ENCODE results near the gene B4GALT6. TPM values are rescaled to one million over a fixed set of nuclear protein-coding genes. Genes with fewer than 3 reads are reported as not detected.

B4GALT6 gene
- total RNA-seq, 1 donor from 2014 or later, result 46.3 TPM

DNA sequence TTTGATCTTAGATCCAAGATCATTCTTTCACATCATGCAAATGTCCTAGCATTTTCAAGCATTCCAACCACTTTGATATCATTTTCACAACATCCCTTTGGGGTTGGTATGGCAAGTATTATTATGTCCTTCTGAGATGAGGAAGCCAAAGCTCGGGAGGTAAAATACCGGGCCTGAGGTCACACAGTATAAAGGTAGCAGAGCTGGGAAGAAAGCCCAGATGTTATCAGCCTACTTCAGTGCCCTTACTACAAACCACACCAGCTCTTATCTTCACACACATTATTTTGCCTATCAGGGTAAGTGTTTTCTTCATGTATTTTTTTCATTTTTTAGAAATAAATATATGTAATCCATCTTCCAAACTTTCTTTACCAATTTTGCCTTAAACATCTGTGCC, 4.2 kb upstream of the B4GALT6 start:
- Mint-ChIP-seq H3K9me3 (no peaks in the 10 kb centered on the region), H3K27me3 (ENCODE audit: low read depth) (no peaks in the 10 kb centered on the region), H3K4me3 (no peak overlapping the region), H3K36me3 (no peaks in the 10 kb centered on the region), H3K4me1 (peaks cover 32% of the 10 kb centered on the region), H3K27ac (peak overlapping the region; percentile 47)
- DNase-seq (ENCODE audit: low spot score in 2 of 2, unreplicated experiment in 2 of 2), result no peak
- TF ChIP-seq, protein P1, sequence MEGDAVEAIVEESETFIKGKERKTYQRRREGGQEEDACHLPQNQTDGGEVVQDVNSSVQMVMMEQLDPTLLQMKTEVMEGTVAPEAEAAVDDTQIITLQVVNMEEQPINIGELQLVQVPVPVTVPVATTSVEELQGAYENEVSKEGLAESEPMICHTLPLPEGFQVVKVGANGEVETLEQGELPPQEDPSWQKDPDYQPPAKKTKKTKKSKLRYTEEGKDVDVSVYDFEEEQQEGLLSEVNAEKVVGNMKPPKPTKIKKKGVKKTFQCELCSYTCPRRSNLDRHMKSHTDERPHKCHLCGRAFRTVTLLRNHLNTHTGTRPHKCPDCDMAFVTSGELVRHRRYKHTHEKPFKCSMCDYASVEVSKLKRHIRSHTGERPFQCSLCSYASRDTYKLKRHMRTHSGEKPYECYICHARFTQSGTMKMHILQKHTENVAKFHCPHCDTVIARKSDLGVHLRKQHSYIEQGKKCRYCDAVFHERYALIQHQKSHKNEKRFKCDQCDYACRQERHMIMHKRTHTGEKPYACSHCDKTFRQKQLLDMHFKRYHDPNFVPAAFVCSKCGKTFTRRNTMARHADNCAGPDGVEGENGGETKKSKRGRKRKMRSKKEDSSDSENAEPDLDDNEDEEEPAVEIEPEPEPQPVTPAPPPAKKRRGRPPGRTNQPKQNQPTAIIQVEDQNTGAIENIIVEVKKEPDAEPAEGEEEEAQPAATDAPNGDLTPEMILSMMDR (IDR thresholded peaks at IDR 0.05; ENCODE audit: unreplicated experiment), result no peak

DNA sequence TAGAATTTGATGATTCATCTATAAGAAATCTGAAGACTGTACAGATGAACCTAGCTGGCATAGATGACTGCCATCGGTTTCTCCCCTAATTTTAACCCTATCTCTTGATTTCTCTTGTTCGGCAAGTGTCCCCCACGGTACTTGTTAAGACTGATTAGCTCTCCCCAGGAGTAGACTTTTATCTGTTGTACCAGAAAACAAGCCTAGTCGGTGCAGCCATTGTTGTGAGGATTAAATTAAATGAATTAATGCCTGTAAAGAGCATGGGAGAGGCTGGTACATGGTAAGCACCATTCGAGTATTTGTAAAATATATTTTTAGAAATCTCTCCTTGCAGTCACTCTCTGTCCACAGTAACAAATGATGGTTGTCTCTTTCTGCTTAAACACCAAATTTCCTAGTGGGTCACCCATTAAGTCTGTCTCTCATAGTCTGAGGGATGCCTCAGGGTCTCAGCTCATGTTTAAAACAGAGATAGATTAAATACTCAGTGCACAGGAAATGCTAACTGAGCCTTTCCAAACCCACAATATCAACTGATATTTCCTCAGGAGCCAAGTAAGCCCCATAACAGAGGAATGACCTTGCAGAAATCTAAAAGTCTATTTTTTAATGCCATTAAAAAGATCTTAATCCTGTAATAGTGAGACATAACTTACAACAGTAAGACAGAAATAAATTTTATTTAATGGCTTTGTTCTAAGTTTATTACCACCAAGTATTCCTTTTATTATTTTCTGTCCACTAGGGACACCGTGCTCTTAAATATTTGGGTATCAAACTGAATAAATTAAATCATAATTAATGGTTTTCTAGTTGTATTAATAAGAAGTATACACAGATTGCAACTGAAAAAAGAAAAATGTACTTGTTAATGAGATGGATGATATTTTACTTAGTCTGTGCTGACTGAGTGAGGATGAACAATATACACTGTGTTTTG, 2.9 kb upstream of the B4GALT6 start:
- no peaks in the 10 kb centered on the region for H3K27me3 Mint-ChIP-seq (ENCODE audit: low read depth)
- peak overlapping the region; percentile 83 for H3K27ac Mint-ChIP-seq
- H3K4me3 Mint-ChIP-seq, result no peak overlapping the region
- TF ChIP-seq, protein P1 (IDR thresholded peaks at IDR 0.05; ENCODE audit: unreplicated experiment), result peak; percentile 56
- no peaks in the 10 kb centered on the region for H3K36me3 Mint-ChIP-seq
- H3K9me3 Mint-ChIP-seq, result no peaks in the 10 kb centered on the region
- DNase-seq (ENCODE audit: low spot score in 2 of 2, unreplicated experiment in 2 of 2), result no peak
- H3K4me1 Mint-ChIP-seq, result peaks cover 45% of the 10 kb centered on the region

GRCh38 chr18:31686572-31686971, 2.2 kb upstream of the B4GALT6 start:
- peak overlapping the region; percentile 82 for H3K4me3 Mint-ChIP-seq
- H3K27me3 Mint-ChIP-seq (ENCODE audit: low read depth), result no peaks in the 10 kb centered on the region
- TF ChIP-seq, protein P1 (IDR thresholded peaks at IDR 0.05; ENCODE audit: unreplicated experiment), result no peak
- no peaks in the 10 kb centered on the region for H3K9me3 Mint-ChIP-seq
- H3K27ac Mint-ChIP-seq, result peak overlapping the region; percentile 83
- peaks cover 50% of the 10 kb centered on the region for H3K4me1 Mint-ChIP-seq
- no peaks in the 10 kb centered on the region for H3K36me3 Mint-ChIP-seq
- DNase-seq (ENCODE audit: low spot score in 2 of 2, unreplicated experiment in 2 of 2), result no peak

- no peaks in the 10 kb centered on the region for H3K9me3 Mint-ChIP-seq
- H3K36me3 Mint-ChIP-seq, result no peaks in the 10 kb centered on the region
- no peaks in the 10 kb centered on the region for H3K27me3 Mint-ChIP-seq (ENCODE audit: low read depth)
- TF ChIP-seq, protein P1 (IDR thresholded peaks at IDR 0.05; ENCODE audit: unreplicated experiment), result peak; percentile 34
- H3K4me1 Mint-ChIP-seq, result peaks cover 58% of the 10 kb centered on the region
- H3K27ac Mint-ChIP-seq, result peak overlapping the region; percentile 83
- DNase-seq (ENCODE audit: low spot score in 2 of 2, unreplicated experiment in 2 of 2), result peak; percentile 70 to 85
- peak overlapping the region; percentile 82 for H3K4me3 Mint-ChIP-seq
Measured at GRCh38 chr18:31685097-31686082, 1.0 kb upstream of the B4GALT6 start.

GRCh38 chr18:31683968-31684278, 458 bp downstream of the B4GALT6 start:
- H3K27ac Mint-ChIP-seq, result peak overlapping the region; percentile 94
- peaks cover 57% of the 10 kb centered on the region for H3K4me1 Mint-ChIP-seq
- no peaks in the 10 kb centered on the region for H3K36me3 Mint-ChIP-seq
- H3K27me3 Mint-ChIP-seq (ENCODE audit: low read depth), result no peaks in the 10 kb centered on the region
- H3K9me3 Mint-ChIP-seq, result no peaks in the 10 kb centered on the region
- peak overlapping the region; percentile 94 for H3K4me3 Mint-ChIP-seq
- DNase-seq (ENCODE audit: low spot score in 2 of 2, unreplicated experiment in 2 of 2), result no peak
- TF ChIP-seq, protein P1 (IDR thresholded peaks at IDR 0.05; ENCODE audit: unreplicated experiment), result no peak

All from mesothelial cell of epicardium (in vitro differentiated cells).